Right ventricle myocardium superior (tissue), 1 donor: ENCODE results near the gene CFDP1. TPM values are rescaled to one million over a fixed set of nuclear protein-coding genes. Genes with fewer than 3 reads are reported as not detected.
"Not testable (repeated sequence)": the region's sequence is repeated elsewhere in the genome, so short reads cannot be mapped to it uniquely, and the experiment has no call there.

Experiments
- ATAC-seq: fragments of 200-7000 bp; cut with Tn5 transposase; one replicate; pipeline ENCODE4 v1.9.1; 2020; ENCODE audit warnings: mild to moderate bottlenecking; ENCODE audit not compliant: poor library complexity
- DNase-seq: peaks from one replicate; pipeline ENCODE4 v3.0.0-alpha.2; 2020
- intact Hi-C: fragments of 100-400 bp; cut with DNase I; formaldehyde crosslinking; loops from one replicate; pipeline ENCODE4 v1.11.2; 2022
- total RNA-seq: library from RNA; stranded (reverse); fragmentation: NEBNext Ultra II Directional; extraction: Animal tissue kit (Norgen Biotek cat#: 25700); gene quantifications from one replicate; pipeline ENCODE4 v1.2.1, GENCODE V29; 2021
- donor health status: DM: no; HTN: yes; CAD: no; lungs with severe emphysema.

The CFDP1 gene
- total RNA-seq, 1 donor from 2014 or later: 25.1 TPM

- ATAC-seq (no peak), DNase-seq (no peak)
- intact Hi-C loops: no loop called here
Observed at GRCh38 chr16:75287708-75288107, 145.6 kb downstream of the CFDP1 start.

GRCh38 chr16:75286389-75286788, 146.9 kb downstream of the CFDP1 start:
- no peak for ATAC-seq
- no peak for DNase-seq
- intact Hi-C loops: no loop called here

- intact Hi-C loops: no loop called here
- DNase-seq (no peak), ATAC-seq (no peak)
Observed at GRCh38 chr16:75282466-75283281, 150.6 kb downstream of the CFDP1 start.

GRCh38 chr16:75281826-75282225, 151.5 kb downstream of the CFDP1 start:
- no peak for ATAC-seq
- intact Hi-C loops: no loop called here
- DNase-seq: no peak

GRCh38 chr16:75281009-75281408, 152.3 kb downstream of the CFDP1 start:
- ATAC-seq, intact Hi-C loops, DNase-seq: not testable (repeated sequence)

GRCh38 chr16:75280331-75280804, 152.9 kb downstream of the CFDP1 start:
- intact Hi-C loops: no loop called here
- ATAC-seq (no peak), DNase-seq (no peak)

- intact Hi-C loops: no loop called here
- ATAC-seq (peak; percentile 73), DNase-seq (no peak)
Observed at GRCh38 chr16:75279305-75279704, 154.0 kb downstream of the CFDP1 start.

- intact Hi-C loops: no loop called here
- ATAC-seq: no peak
- DNase-seq: no peak
Observed at GRCh38 chr16:75273054-75273925, 160.0 kb downstream of the CFDP1 start.

- ATAC-seq, DNase-seq, intact Hi-C loops: not testable (repeated sequence)
Observed at GRCh38 chr16:75272629-75273028, 160.7 kb downstream of the CFDP1 start.

- intact Hi-C loops: no loop called here
- ATAC-seq: no peak
Observed at GRCh38 chr16:75272097-75272551, 161.2 kb downstream of the CFDP1 start.

GRCh38 chr16:75271441-75272096, 161.7 kb downstream of the CFDP1 start:
- DNase-seq (no peak), ATAC-seq (no peak)
- intact Hi-C loops: no loop called here

More at GRCh38 chr16:75272097-75272551, 161.2 kb downstream of the CFDP1 start:
- DNase-seq: no peak

- DNase-seq, ATAC-seq, intact Hi-C loops: not testable (repeated sequence)
Observed at GRCh38 chr16:75269358-75269757, 163.9 kb downstream of the CFDP1 start.

GRCh38 chr16:75267631-75268264, 165.6 kb downstream of the CFDP1 start:
- ATAC-seq: peak; percentile 74
- peak; percentile 86 for DNase-seq
- intact Hi-C loops: no loop called here

GRCh38 chr16:75266738-75267630, 166.3 kb downstream of the CFDP1 start:
- intact Hi-C loops: no loop called here
- DNase-seq (no peak), ATAC-seq (no peak)

- ATAC-seq (peak; percentile 65), DNase-seq (peak; percentile 79)
- intact Hi-C loops: no loop called here
Observed at GRCh38 chr16:75265911-75266701, 167.2 kb downstream of the CFDP1 start.

GRCh38 chr16:75264999-75265910, 168.0 kb downstream of the CFDP1 start:
- DNase-seq: peak; percentile 67
- intact Hi-C loops: loop anchor here (5.0 kb wide), 1 partner anchor 42 kb away; no protein-coding TSS in a partner anchor
- ATAC-seq: peak; percentile 44
